Spinal cord (tissue), 10 donors: ENCODE measurements around the gene HS1BP3. TPM values are rescaled to one million over a fixed set of nuclear protein-coding genes. Genes with fewer than 3 reads are reported as not detected.

Experiments used
- DNase-seq, 6 donors: peaks; one replicate each; pipeline versions ENCODE4 v3.0.0 to v3.0.0-alpha.2; 2013 to 2015; ENCODE audit warnings: low spot score in 6 of 6, low read depth in 4 of 6
- H3K27ac ChIP-seq: one replicate; pipeline ENCODE4 v1.5.1; 2013; ENCODE audit warnings: low read depth, low read length, control low read depth
- H3K27me3 ChIP-seq: one replicate; pipeline ENCODE4 v1.6.1; 2013; ENCODE audit warnings: low read length; ENCODE audit not compliant: control insufficient read depth, insufficient read depth
- H3K36me3 ChIP-seq: one replicate; pipeline ENCODE4 v1.6.1; 2013; ENCODE audit warnings: low read length; ENCODE audit not compliant: control insufficient read depth, insufficient read depth
- H3K4me1 ChIP-seq: one replicate; pipeline ENCODE4 v1.6.1; 2013; ENCODE audit warnings: low read length; ENCODE audit not compliant: control insufficient read depth, insufficient read depth
- H3K4me3 ChIP-seq: one replicate; pipeline ENCODE4 v1.5.1; 2013; ENCODE audit warnings: low read depth, low read length, control low read depth
- H3K9me3 ChIP-seq: one replicate; pipeline ENCODE4 v1.6.1; 2013; ENCODE audit warnings: low read length; ENCODE audit not compliant: control insufficient read depth, insufficient read depth
- WGBS: methylation state at CpG from one replicate; pipeline ENCODE4 v1.1.5; 2013; ENCODE audit warnings: missing lambda C conversion rate; ENCODE audit not compliant: insufficient coverage; 5-methylcytosine and 5-hydroxymethylcytosine counted together
- polyA plus RNA-seq, 2 donors: library from polyadenylated mRNA; unstranded; fragments of 120-200 nt; gene quantifications; one replicate each; pipeline ENCODE4 v1.2.1, GENCODE V29; 2013; ENCODE audit not compliant: insufficient read length in 2 of 2
- total RNA-seq, 2 donors: library from RNA; depleted of rRNA in 1 of 2; stranded (reverse); fragments of 120-200 nt in 1 of 2; fragments of >200 nt in 1 of 2; gene quantifications; one replicate each; pipeline versions ENCODE4 v1.2.3 to v1.2.4, GENCODE V29; 2013 to 2014
- donor health status: healthy.

Gene HS1BP3
- total and polyA plus RNA-seq, 4 donors: 13.5 to 21.3 (median 15.1) TPM

DNA sequence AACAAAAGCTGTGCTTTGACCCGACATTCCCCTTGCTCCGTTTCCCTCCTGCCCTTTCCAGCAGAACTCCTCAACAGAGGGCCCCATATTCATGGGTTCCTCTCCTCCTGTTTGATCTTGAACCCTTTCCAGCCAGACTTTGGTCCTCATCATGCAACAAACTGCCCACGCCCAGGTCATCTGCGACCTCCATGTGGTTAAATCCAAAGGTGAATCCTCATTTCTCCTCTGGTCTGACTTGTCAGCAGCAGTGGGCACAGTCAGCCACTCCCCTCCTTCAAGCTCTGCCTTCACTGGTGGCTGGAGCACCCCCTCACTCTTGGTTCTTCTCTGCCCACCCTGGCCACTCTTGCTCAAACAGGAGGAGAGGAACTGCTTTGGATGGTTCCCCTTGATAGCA, 2.7 kb downstream of the HS1BP3 start:
- H3K27ac ChIP-seq: no peak overlapping the region
- H3K36me3 ChIP-seq: peaks cover 37% of the 10 kb centered on the region
- no peak overlapping the region for H3K4me3 ChIP-seq
- no peaks in the 10 kb centered on the region for H3K9me3 ChIP-seq
- H3K27me3 ChIP-seq: no peaks in the 10 kb centered on the region
- WGBS: 69% methylated on average over 4 of the region's 4 CpGs
- H3K4me1 ChIP-seq: peaks cover 37% of the 10 kb centered on the region
- DNase-seq: no peak

DNA sequence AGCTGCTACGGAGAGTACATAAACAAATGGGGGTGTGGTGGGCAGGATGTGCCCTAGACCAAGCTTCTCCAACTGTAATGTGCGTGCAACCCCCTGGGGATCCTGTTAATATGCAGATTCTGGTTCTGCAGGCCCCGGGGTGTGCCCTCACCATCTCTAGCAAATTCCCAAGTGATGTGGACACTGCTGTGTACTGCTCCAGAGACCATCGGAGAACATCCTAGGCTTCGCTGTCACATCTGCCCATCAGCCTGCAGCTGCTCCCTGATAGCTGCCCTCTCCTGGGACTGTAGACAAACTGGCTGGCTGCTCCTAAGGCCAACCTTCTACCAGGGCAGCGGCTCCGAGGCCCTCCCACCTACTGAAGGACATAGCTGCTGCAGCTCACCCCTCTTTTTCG, 3.2 kb downstream of the HS1BP3 start:
- no peak overlapping the region for H3K4me3 ChIP-seq
- 67% methylated on average over 7 of the region's 8 CpGs for WGBS
- peaks cover 41% of the 10 kb centered on the region for H3K36me3 ChIP-seq
- no peaks in the 10 kb centered on the region for H3K27me3 ChIP-seq
- no peaks in the 10 kb centered on the region for H3K9me3 ChIP-seq
- H3K4me1 ChIP-seq: peaks cover 37% of the 10 kb centered on the region
- H3K27ac ChIP-seq: no peak overlapping the region
- no peak for DNase-seq

- H3K4me3 ChIP-seq: no peak overlapping the region
- no peaks in the 10 kb centered on the region for H3K27me3 ChIP-seq
- no peak overlapping the region for H3K27ac ChIP-seq
- no peaks in the 10 kb centered on the region for H3K9me3 ChIP-seq
- no peak for DNase-seq
- H3K36me3 ChIP-seq: peaks cover 46% of the 10 kb centered on the region
- WGBS: 88% methylated on average over 1 of the region's 3 CpGs
- H3K4me1 ChIP-seq: peaks cover 43% of the 10 kb centered on the region
Measured at GRCh38 chr2:20647211-20647610, 3.7 kb downstream of the HS1BP3 start.

DNA sequence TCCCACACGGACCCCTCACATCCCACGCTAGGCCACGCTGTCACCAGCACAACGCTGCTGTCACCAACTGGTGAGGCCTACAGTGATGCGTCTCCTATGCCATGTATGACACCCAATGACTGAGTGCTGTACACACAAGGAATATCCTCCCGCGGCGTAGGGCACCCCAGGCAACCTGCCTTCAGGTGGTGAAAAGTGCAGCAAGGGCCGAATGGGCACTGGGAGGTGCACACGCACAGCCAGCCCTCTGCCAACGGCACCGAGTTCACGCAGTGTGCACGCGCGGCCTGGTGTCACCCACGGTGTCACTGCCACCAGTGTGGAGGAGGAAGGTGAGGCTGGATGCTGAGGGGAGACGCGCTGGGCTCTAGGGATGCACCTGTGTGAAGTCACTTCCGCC, 4.5 kb downstream of the HS1BP3 start:
- Histone ChIP-seq H3K36me3 (peaks cover 54% of the 10 kb centered on the region), H3K9me3 (no peaks in the 10 kb centered on the region), H3K27ac (no peak overlapping the region), H3K4me3 (no peak overlapping the region), H3K27me3 (no peaks in the 10 kb centered on the region), H3K4me1 (peaks cover 44% of the 10 kb centered on the region)
- no peak for DNase-seq
- 96% methylated on average over 20 of the region's 20 CpGs for WGBS

DNA sequence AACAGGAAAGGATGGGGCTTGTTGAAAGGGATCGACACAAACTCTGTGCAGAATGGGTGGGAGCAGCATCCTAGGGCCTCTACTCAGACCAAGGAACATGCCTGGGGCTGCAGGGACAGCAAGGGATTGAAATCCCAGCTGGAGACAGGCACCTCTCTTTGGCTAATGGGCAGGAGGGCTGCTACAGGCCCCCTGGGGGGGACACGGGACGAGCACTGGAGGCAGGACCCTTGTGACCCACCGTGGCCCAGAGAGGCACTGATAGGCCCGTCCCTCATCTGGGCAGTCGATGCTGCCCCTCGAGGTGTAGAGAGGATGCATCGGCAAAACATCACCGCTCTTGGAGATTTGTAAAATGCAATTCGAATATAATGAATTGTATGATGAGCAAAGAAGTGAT, 5.1 kb downstream of the HS1BP3 start:
- no peak overlapping the region for H3K4me3 ChIP-seq
- H3K27me3 ChIP-seq: no peaks in the 10 kb centered on the region
- peaks cover 49% of the 10 kb centered on the region for H3K4me1 ChIP-seq
- H3K27ac ChIP-seq: no peak overlapping the region
- no peaks in the 10 kb centered on the region for H3K9me3 ChIP-seq
- DNase-seq: no peak
- 69% methylated on average over 7 of the region's 10 CpGs for WGBS
- peaks cover 59% of the 10 kb centered on the region for H3K36me3 ChIP-seq

- Histone ChIP-seq H3K36me3 (peaks cover 64% of the 10 kb centered on the region), H3K9me3 (no peaks in the 10 kb centered on the region), H3K27me3 (no peaks in the 10 kb centered on the region), H3K4me1 (peaks cover 49% of the 10 kb centered on the region), H3K4me3 (no peak overlapping the region), H3K27ac (no peak overlapping the region)
- WGBS: 98% methylated on average over 11 of the region's 14 CpGs
- no peak for DNase-seq
Measured at GRCh38 chr2:20645301-20645701, 5.6 kb downstream of the HS1BP3 start.

- H3K36me3 ChIP-seq: peaks cover 75% of the 10 kb centered on the region
- DNase-seq: no peak
- no peak overlapping the region for H3K27ac ChIP-seq
- H3K9me3 ChIP-seq: no peaks in the 10 kb centered on the region
- no peak overlapping the region for H3K4me3 ChIP-seq
- no peaks in the 10 kb centered on the region for H3K27me3 ChIP-seq
- H3K4me1 ChIP-seq: peaks cover 35% of the 10 kb centered on the region
- WGBS: 82% methylated on average over 3 of the region's 3 CpGs
Measured at GRCh38 chr2:20643826-20644225, 7.1 kb downstream of the HS1BP3 start.

GRCh38 chr2:20643060-20643459, 7.8 kb downstream of the HS1BP3 start:
- no peaks in the 10 kb centered on the region for H3K9me3 ChIP-seq
- no peaks in the 10 kb centered on the region for H3K27me3 ChIP-seq
- peaks cover 28% of the 10 kb centered on the region for H3K4me1 ChIP-seq
- WGBS: 93% methylated on average over 6 of the region's 7 CpGs
- H3K4me3 ChIP-seq: no peak overlapping the region
- H3K27ac ChIP-seq: no peak overlapping the region
- H3K36me3 ChIP-seq: peaks cover 82% of the 10 kb centered on the region
- DNase-seq: no peak

DNA sequence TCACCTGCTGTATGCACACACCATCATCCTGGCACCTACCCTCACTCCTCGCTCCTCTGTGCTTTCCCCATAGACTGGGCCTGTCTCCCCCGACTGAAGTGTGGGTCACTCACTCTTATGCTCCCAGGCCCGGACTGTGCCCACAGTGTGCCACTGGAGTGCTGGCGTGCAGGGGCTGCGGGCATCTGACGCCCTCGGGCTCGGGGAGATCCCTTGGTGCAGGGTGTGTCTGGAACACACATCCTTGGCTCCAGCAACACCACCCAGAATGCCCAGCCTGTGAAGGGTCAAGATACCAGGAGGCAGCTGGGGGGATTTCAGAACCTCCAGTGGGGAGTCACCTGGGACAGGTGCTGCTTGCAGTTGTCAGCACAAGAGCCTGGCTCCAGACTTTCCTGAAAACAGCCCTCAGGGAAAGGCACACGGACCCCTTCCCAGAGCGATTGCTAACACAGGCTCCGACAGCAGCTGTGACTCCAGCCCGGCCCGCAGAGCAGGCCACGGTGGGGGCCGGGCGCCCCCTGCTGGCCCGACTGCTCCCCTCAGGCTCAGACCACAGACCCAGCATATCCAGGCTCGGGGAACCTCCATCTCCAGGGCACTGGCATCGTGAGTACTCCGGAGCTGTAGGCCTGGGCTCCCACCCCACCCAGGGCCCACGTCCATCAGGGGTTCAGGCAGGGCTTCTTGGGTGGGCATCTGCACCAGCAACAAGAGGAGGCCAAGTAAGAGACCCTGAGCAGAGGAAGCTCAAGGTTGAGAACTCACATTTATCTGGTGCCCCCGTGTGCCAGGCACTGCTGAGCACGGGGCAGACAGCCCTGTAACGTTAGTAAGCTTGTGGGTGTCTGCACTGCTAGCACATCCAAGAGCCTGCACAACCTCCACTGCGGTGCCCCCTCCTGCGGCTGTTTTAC, 8.6 kb downstream of the HS1BP3 start:
- Histone ChIP-seq H3K27ac (no peak overlapping the region), H3K27me3 (no peaks in the 10 kb centered on the region), H3K4me3 (no peak overlapping the region), H3K4me1 (peaks cover 25% of the 10 kb centered on the region), H3K9me3 (no peaks in the 10 kb centered on the region), H3K36me3 (peaks cover 89% of the 10 kb centered on the region)
- WGBS: 32% methylated on average over 24 of the region's 26 CpGs
- peak in 3 of 6 donors; percentile 56 to 90 (median 89) for DNase-seq
